CD8-positive, alpha-beta memory T cell (primary cell): ENCODE measurements around the gene PSRC1. TPM values are rescaled to one million over a fixed set of nuclear protein-coding genes. Genes with fewer than 3 reads are reported as not detected.
"Not testable (repeated sequence)": the region's sequence is repeated elsewhere in the genome, so short reads cannot be mapped to it uniquely, and the experiment has no call there.

Experiments
- CTCF ChIA-PET: fragments of 350-600 bp; sonication (Branson Sonifier 250); formaldehyde crosslinking; loops from one replicate; lab custom pipeline; 2021; ENCODE audit warnings: antibody characterized with exemption; lab: Charles Lee
- POLR2A ChIA-PET: fragments of 350-600 bp; sonication (Branson Sonifier 250); formaldehyde crosslinking; loops from one replicate; lab custom pipeline; 2021; ENCODE audit warnings: antibody characterized with exemption; lab: Charles Lee
- DNase-seq, 5 donors: peaks; one replicate each; pipeline versions ENCODE4 v3.0.0 to v3.0.0-alpha.2; 2020 to 2022; ENCODE audit warnings: mixed read lengths in 1 of 5
- H3K27ac ChIP-seq: one replicate; pipeline ENCODE4 v1.7.0; 2013; ENCODE audit warnings: low read depth, mild to moderate bottlenecking, low read length, moderate library complexity
- H3K27me3 ChIP-seq: 2 replicates; pipeline ENCODE4 v1.7.0; 2013; ENCODE audit warnings: low read length, mild to moderate bottlenecking; ENCODE audit not compliant: insufficient read depth, poor library complexity, severe bottlenecking
- H3K36me3 ChIP-seq: 2 replicates; pipeline ENCODE4 v1.7.0; 2013; ENCODE audit warnings: mild to moderate bottlenecking, low read length, moderate library complexity; ENCODE audit not compliant: insufficient read depth
- H3K4me1 ChIP-seq: 2 replicates; pipeline ENCODE4 v1.7.0; 2013; ENCODE audit warnings: mild to moderate bottlenecking, low read length, moderate library complexity; ENCODE audit not compliant: insufficient read depth
- H3K4me3 ChIP-seq: 2 replicates; pipeline ENCODE4 v1.7.0; 2013; ENCODE audit warnings: mild to moderate bottlenecking, low read length
- H3K9me3 ChIP-seq: 2 replicates; pipeline ENCODE4 v1.7.0; 2013; ENCODE audit warnings: mild to moderate bottlenecking, low read length
- H3K27ac Mint-ChIP-seq, 8 donors: one replicate each; pipeline ENCODE4 v1.8.0; 2020 to 2021; ENCODE audit warnings: mixed read lengths in 8 of 8, mild to moderate bottlenecking in 6 of 8, inconsistent platforms in 3 of 8, moderate library complexity in 3 of 8
- H3K27me3 Mint-ChIP-seq, 2 donors: one replicate each; pipeline ENCODE4 v1.8.0; 2020 to 2021; ENCODE audit warnings: mixed read lengths in 2 of 2, mild to moderate bottlenecking in 1 of 2, moderate library complexity in 1 of 2
- H3K36me3 Mint-ChIP-seq, 3 donors: one replicate each; pipeline ENCODE4 v1.8.0; 2020 to 2021; ENCODE audit warnings: mixed read lengths in 3 of 3, inconsistent platforms in 1 of 3, mild to moderate bottlenecking in 1 of 3
- H3K4me1 Mint-ChIP-seq, 3 donors: one replicate each; pipeline ENCODE4 v1.8.0; 2020 to 2021; ENCODE audit warnings: mixed read lengths in 3 of 3, inconsistent platforms in 1 of 3, mild to moderate bottlenecking in 1 of 3
- H3K4me3 Mint-ChIP-seq, 7 donors: one replicate each; pipeline ENCODE4 v1.8.0; 2020 to 2021; ENCODE audit warnings: mixed read lengths in 7 of 7, mild to moderate bottlenecking in 6 of 7, moderate library complexity in 4 of 7, inconsistent platforms in 2 of 7
- H3K9me3 Mint-ChIP-seq, 5 donors: one replicate each; pipeline ENCODE4 v1.8.0; 2020 to 2022; ENCODE audit warnings: mixed read lengths in 5 of 5, mild to moderate bottlenecking in 3 of 5, moderate library complexity in 2 of 5, inconsistent platforms in 1 of 5
- polyA plus RNA-seq: library from polyadenylated mRNA; unstranded; fragments of 300-500 nt; fragmentation: Illumina TruSeq; gene quantifications from one replicate; pipeline ENCODE4 v1.2.3, GENCODE V29; 2021
- total RNA-seq, 2 experiments: library from RNA; stranded (reverse); gene quantifications; one replicate each; pipeline ENCODE4 v1.2.3, GENCODE V29; 2021

Gene PSRC1
- total and polyA plus RNA-seq, 3 experiments from 2014 or later, result 0.59 to 5.8 (median 5.4) TPM

GRCh38 chr1:109312978-109313775, 30.2 kb upstream of the PSRC1 start:
- H3K4me3 ChIP-seq, result no peak overlapping the region
- H3K9me3 ChIP-seq, result no peaks in the 10 kb centered on the region
- DNase-seq, result no peak
- Mint-ChIP-seq H3K4me3 (no peak overlapping the region), H3K9me3 (no peaks in the 10 kb centered on the region), H3K36me3 (no peaks in the 10 kb centered on the region), H3K4me1 (no peaks in the 10 kb centered on the region), H3K27me3 (peaks cover 12 to 17% of the 10 kb centered on the region in 2 donors), H3K27ac (peak overlapping the region in 2 of 8 donors; percentile 2 to 92)
- no peak overlapping the region for H3K27ac ChIP-seq
- POLR2A ChIA-PET, result no interaction called here
- H3K27me3 ChIP-seq, result no peaks in the 10 kb centered on the region
- CTCF ChIA-PET, result no interaction called here
- no peaks in the 10 kb centered on the region for H3K36me3 ChIP-seq
- no peaks in the 10 kb centered on the region for H3K4me1 ChIP-seq

GRCh38 chr1:109312246-109312645, 29.3 kb upstream of the PSRC1 start:
- Histone ChIP-seq H3K27ac (no peak overlapping the region), H3K4me1 (no peaks in the 10 kb centered on the region), H3K4me3 (no peak overlapping the region), H3K27me3 (no peaks in the 10 kb centered on the region), H3K36me3 (no peaks in the 10 kb centered on the region), H3K9me3 (no peaks in the 10 kb centered on the region)
- no peaks in the 10 kb centered on the region for H3K4me1 Mint-ChIP-seq
- no peak overlapping the region for H3K4me3 Mint-ChIP-seq
- ChIA-PET POLR2A (no interaction called here), CTCF (interaction anchor here (0.7 kb wide), 1 partner anchor 217 kb away, joined by 3 read pairs; no protein-coding TSS in a partner anchor)
- H3K27me3 Mint-ChIP-seq, result peaks cover 13 to 17% of the 10 kb centered on the region in 2 donors
- H3K36me3 Mint-ChIP-seq, result no peaks in the 10 kb centered on the region
- no peak for DNase-seq
- H3K27ac Mint-ChIP-seq, result no peak overlapping the region
- H3K9me3 Mint-ChIP-seq, result no peaks in the 10 kb centered on the region

- no peaks in the 10 kb centered on the region for H3K4me1 ChIP-seq
- H3K36me3 ChIP-seq, result no peaks in the 10 kb centered on the region
- POLR2A ChIA-PET, result no interaction called here
- no peaks in the 10 kb centered on the region for H3K27me3 ChIP-seq
- H3K4me3 ChIP-seq, result no peak overlapping the region
- no peaks in the 10 kb centered on the region for H3K9me3 Mint-ChIP-seq
- no peaks in the 10 kb centered on the region for H3K4me1 Mint-ChIP-seq
- no peaks in the 10 kb centered on the region for H3K36me3 Mint-ChIP-seq
- no peak overlapping the region for H3K27ac ChIP-seq
- no peak overlapping the region for H3K4me3 Mint-ChIP-seq
- H3K27ac Mint-ChIP-seq, result no peak overlapping the region
- DNase-seq, result no peak
- H3K9me3 ChIP-seq, result no peaks in the 10 kb centered on the region
- CTCF ChIA-PET, result no interaction called here
- H3K27me3 Mint-ChIP-seq, result peaks cover 11 to 17% of the 10 kb centered on the region in 2 donors
Observed at GRCh38 chr1:109309347-109309746, 26.4 kb upstream of the PSRC1 start.

GRCh38 chr1:109307274-109308021, 24.5 kb upstream of the PSRC1 start:
- Histone ChIP-seq H3K4me1 (no peaks in the 10 kb centered on the region), H3K9me3 (no peaks in the 10 kb centered on the region), H3K4me3 (no peak overlapping the region), H3K27ac (no peak overlapping the region), H3K27me3 (no peaks in the 10 kb centered on the region), H3K36me3 (no peaks in the 10 kb centered on the region)
- Mint-ChIP-seq H3K4me1 (no peaks in the 10 kb centered on the region), H3K9me3 (no peaks in the 10 kb centered on the region), H3K27ac (no peak overlapping the region), H3K4me3 (no peak overlapping the region), H3K36me3 (no peaks in the 10 kb centered on the region), H3K27me3 (peaks cover 11 to 17% of the 10 kb centered on the region in 2 donors)
- POLR2A ChIA-PET, result no interaction called here
- DNase-seq, result no peak
- CTCF ChIA-PET, result interaction anchor here (0.9 to 3.5 kb wide), 4 partner anchors 10 to 30 kb away, joined by 3 to 12 read pairs (median 4); partner anchors contain the start of gene PSRC1

GRCh38 chr1:109306832-109307273, 23.9 kb upstream of the PSRC1 start, which contains the start of gene MYBPHL:
MYBPHL (minus strand) TSS chr1:109307011; CDS start chr1:109306991, 20 bp downstream.
- Histone ChIP-seq H3K36me3 (no peaks in the 10 kb centered on the region), H3K4me3 (no peak within 1 kb of the TSS), H3K9me3 (no peaks in the 10 kb centered on the region), H3K27me3 (no peaks in the 10 kb centered on the region), H3K4me1 (no peaks in the 10 kb centered on the region), H3K27ac (no peak within 1 kb of the TSS)
- H3K9me3 Mint-ChIP-seq, result no peaks in the 10 kb centered on the region
- no peak for DNase-seq
- peaks cover 11 to 17% of the 10 kb centered on the region in 2 donors for H3K27me3 Mint-ChIP-seq
- CTCF ChIA-PET, result interaction anchor here (1.3 to 3.5 kb wide), 2 partner anchors 11 to 24 kb away, joined by 3 to 12 read pairs; partner anchors contain the start of gene PSRC1
- H3K4me3 Mint-ChIP-seq, result no peak within 1 kb of the TSS
- no peaks in the 10 kb centered on the region for H3K4me1 Mint-ChIP-seq
- H3K27ac Mint-ChIP-seq, result no peak within 1 kb of the TSS
- POLR2A ChIA-PET, result no interaction called here
- H3K36me3 Mint-ChIP-seq, result no peaks in the 10 kb centered on the region

GRCh38 chr1:109305991-109306390, 23.0 kb upstream of the PSRC1 start:
- H3K4me1 Mint-ChIP-seq, H3K9me3 ChIP-seq, H3K27ac Mint-ChIP-seq, H3K4me3 Mint-ChIP-seq, H3K36me3 ChIP-seq, H3K27me3 ChIP-seq, H3K27ac ChIP-seq, H3K4me1 ChIP-seq, H3K9me3 Mint-ChIP-seq, H3K36me3 Mint-ChIP-seq, H3K4me3 ChIP-seq, POLR2A ChIA-PET, DNase-seq: not testable (repeated sequence)
- peaks cover 11 to 17% of the 10 kb centered on the region in 2 donors for H3K27me3 Mint-ChIP-seq
- CTCF ChIA-PET, result interaction anchor here (3.5 kb wide), 1 partner anchor 10 kb away, joined by 12 read pairs; no protein-coding TSS in a partner anchor

GRCh38 chr1:109304226-109304920, 21.4 kb upstream of the PSRC1 start:
- no peaks in the 10 kb centered on the region for H3K4me1 ChIP-seq
- H3K36me3 ChIP-seq, result no peaks in the 10 kb centered on the region
- Mint-ChIP-seq H3K36me3 (no peaks in the 10 kb centered on the region), H3K9me3 (no peaks in the 10 kb centered on the region), H3K27ac (no peak overlapping the region), H3K4me3 (no peak overlapping the region), H3K27me3 (peaks cover 14 to 15% of the 10 kb centered on the region in 2 donors), H3K4me1 (no peaks in the 10 kb centered on the region)
- no peak overlapping the region for H3K4me3 ChIP-seq
- ChIA-PET CTCF (no interaction called here), POLR2A (no interaction called here)
- H3K9me3 ChIP-seq, result no peaks in the 10 kb centered on the region
- H3K27ac ChIP-seq, result no peak overlapping the region
- no peaks in the 10 kb centered on the region for H3K27me3 ChIP-seq
- no peak for DNase-seq
